Nucleus accumbens (tissue), 56 donors: ENCODE results near the gene NOS1.

Source experiments
- DNase-seq, 56 donors: peaks; one replicate each; lab custom pipeline; 2025; lab: John Stamatoyannopoulos, UW

The NOS1 gene

DNA sequence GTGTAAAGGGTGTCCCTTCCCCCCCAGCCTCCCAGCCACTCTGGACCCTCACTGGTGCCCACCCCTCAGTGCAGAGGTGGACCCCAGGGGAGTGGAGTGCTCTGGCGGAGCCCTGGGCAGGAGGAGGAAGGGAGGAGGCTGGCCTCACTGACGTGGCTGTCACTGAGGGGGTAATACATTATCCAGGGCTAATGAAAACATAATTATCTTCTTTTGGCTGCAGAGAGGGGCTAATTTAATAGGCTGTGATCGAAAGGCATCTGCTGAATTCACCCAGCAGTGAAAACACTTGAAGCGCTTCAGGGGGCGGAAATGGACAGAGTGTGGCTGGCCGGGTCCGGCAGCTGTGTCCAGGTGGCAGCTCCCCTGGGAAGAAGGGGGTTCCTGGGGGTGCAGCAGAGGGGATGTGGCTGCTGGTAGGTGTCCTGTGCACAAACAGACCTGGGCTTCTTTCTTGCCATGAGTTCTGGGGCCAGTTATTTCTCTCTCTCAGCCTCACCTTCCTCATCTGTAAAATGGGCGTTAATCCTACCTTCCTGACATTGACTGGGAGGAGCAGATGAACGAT, 3.7 kb upstream of the NOS1 start:
- no peak for DNase-seq

DNA sequence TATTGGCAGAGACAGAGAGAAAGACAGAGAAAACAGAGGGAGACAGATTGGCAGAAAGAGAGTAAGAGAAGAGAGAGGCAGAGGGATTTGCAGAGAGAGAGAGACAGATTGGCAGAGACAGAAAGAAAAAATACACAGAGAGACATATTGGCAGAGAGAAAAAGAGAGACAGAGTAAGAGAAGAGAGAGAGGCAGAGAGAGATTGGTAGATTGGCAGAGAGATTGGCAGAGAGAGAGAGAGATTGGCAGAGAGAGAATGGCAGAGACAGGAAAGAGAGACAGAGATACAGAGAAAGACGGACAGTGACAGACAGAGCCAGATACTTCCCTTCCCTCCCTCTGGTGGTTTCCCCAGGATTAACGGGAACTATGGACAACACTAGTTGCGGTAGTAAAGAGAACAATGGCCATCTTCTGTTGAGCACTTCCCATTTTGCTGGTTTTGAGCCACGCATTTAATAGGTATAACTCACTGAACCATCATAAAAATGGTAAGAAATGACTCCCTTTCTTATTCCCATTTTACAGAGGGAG, 2.6 kb upstream of the NOS1 start:
- no peak for DNase-seq

DNA sequence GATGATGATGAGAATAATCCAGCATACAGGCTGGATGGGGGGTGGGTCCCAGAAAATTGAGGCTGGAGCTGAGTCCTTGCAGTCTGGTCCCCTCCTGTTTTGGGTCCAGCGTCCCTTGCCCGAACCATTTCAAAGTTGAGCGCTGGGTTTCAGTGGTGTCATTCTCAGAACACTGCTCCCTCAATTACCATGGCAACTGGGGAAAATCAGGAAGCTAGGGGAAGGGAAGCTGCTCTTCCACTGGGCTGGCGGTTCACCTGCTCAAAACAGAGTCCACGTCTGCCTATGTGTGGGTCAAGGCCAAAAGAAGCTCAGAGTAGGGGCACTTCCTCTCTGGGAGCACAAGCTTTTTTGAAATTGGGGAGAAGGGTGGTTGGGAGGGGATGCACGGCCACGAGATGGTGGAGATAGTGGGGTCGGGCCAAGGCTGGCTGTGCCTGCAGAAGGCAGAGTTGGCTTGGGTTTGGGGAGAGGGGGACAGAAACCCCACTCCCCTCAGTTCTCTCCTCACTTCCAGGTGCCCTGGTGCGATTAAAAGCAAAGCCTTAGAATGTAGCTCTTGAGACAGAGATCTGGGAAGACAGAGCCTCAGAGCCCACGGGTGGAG, 1.7 kb upstream of the NOS1 start:
- DNase-seq, result no peak

DNA sequence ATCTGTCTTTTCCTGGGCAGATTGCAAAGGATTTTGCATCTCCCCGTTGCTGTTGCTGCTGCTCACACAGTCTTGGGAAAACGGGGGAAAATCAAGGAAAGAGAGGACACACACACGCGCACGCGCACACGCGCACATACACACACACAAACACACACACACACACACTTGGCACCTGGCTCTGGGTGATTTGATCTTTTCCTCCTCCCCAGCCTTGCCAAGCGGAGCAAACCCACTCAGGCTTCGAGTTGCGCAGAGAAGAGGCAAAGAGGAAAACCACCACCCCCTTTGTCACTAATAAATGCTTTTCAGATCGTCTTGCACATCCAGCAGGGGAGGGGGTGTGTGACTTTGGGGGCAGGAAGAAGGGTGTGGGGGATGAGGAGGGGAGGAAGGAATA, 965 bp upstream of the NOS1 start:
- peak in 12 of 56 donors; percentile 1 to 38 (median 22) for DNase-seq

DNA sequence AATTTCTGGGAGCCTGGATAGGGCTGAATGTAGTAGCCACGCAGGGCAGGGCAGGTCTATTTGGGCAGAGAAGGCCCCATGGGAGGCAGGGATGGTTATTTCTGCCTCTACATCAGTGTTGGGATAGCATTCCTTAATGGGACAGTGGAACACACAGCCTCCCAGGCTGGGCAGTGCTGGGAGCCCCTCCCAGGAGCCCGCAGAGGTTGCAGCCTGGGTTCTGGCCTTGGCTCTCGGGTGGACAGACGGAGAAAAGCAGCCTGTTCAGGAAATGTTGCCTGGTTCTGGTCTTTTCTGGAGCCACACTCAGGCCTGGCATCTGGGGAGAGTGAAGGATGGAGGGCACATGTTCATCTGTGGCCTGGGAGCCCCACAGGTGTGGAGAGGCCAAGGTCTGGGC, 479 bp upstream of the NOS1 start:
- DNase-seq, result no peak

DNA sequence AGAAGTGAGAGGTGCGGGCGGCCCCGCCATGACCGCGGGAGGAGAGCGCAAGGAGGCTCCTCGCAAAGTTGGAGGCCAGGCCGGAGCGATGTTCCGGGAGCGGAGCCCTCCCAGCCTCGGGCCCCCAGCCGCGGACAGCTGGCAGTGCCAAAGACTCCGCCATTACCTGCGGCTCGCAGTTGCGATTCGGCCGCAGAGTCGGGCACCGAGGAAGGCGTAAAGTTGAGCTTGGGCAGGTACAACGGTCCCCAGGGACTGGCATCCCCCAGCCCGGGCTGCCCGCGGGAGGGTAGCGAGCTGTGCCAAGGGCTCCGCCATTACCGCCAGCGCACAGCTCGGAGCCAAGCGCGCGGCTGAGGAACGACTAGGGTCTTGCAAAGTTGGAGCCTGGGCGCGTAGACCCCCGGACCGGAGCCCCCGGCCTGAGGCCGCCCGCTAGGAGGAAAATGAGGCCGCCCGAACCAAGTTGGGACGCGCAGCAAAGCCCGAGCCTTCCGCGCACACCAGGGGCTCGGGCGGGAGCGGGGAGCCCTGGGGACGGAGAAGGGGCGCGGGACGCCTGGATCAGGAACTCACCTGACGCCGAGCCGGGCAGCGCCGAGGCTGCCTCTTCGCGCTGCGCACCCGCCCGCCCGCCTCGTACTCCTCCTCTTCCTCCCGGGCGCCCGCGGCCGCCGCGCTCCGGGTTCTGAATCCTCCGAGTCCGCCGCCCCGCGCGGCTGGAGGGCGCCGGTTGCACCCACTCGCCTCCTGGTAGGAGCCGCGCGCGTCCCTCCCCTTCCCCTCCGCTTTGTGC, 677 bp downstream of the NOS1 start:
- DNase-seq, result no peak

DNA sequence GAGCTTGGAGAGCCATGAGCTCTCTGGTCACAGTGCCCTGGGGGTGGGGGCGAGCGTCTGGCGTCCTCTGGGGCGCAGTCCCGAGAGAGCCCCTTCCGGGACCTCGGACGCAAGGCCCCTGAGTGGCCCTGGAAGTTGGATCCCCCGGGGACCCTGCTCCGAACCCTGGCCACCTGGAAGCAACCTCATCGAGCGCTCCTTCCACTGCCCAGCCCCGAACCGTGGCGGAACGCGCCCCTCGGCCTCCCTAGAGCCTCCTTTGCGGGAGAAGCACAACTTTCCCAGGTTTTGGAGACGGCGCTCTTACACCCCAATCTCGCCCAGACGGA, 1.2 kb downstream of the NOS1 start:
- no peak for DNase-seq

DNA sequence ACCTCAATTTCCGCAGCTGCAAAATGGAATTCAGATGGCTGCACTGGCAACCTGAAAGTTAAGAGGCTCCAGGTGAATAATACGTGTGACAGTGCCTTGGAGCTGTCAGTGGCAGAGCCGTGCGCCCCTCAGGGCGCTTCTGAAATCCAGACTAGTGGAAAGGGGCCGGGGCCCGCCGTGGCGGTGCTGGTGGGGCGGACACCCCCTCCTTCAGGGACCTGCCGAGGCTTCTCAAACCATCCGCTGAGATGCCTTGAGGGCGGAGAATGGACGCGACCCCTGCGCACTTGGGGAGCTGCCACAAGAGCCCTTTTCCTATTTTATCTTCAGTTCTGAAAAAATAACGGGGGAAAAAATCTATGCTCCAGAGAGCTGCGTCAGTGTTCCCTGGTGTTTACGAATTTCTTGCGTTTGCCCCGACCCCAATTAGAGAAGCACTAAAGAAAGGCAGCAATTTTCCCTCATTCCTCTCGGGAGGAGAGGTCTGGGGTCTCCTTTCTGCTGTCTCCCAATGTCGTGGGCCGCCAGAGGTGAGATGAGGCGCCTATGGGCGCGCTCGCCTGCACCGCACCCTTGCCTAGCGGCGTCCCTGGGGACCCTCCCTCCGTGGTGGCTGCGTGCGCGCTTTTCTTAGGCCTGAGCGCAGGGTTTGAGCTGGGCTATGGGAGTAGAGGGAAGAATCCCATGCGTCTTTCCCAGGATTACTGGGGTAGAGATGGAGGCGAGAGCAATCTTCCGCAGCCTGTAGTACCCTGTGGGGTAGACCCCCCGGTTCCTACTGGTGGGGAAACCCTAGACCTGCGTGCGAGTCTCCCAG, 2.2 kb downstream of the NOS1 start:
- DNase-seq, result no peak

DNA sequence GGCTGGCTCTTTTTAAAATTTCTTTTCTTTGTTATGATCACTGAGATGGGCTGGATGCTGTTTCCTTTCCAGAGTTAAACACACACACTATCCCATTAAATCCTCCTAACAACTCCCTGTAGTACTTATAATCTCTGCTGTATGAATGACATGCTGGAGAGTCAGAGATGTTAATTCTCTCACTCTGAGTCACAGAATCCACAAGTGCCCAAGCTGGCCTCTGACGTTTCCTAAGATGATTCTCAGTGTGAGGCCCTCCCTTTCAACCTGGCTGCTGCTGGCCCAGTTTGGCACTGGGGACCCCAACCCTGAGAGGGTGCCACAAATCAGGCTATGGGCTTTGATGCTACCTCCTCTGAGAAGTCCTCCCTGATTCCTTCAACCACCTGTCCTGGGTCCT, 5.4 kb downstream of the NOS1 start:
- no peak for DNase-seq

DNA sequence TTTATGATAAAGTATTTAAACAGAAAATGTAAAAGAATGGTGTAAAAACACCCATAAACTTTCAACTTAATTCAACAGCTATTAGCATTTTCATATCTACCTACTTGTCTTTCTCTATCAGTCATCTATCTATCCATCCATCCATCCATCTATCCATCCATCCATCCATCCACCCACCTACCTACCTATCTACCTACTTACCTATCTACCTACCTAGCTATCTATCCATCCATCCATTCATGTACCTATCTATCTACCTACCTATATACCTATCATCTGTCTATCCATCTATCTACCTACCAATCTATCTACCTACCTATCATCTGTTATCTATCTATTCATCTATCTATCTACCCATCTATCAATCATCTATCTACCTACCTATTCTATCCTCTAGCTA, 8.5 kb downstream of the NOS1 start:
- DNase-seq, result no peak

DNA sequence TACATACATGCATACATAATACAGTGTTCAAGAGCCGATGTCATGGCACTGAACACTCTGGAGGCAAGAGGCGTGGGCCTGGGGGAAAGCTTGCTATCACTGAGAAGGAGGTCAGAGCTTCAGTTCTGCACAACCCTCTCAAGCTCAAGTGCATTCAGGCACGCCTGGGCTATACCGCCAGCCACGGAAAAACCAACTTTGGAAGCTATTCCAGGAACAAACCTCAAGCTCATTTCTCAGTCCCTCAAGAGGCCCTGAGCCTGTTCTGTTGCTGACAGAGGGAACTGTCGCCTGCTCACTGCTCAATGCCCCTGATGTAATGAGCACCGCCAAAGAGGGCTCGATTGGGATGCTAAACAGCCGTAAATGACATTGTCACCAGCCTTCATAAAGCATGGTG, 9.2 kb downstream of the NOS1 start:
- peak in 1 of 56 donors; percentile 1 for DNase-seq

DNA sequence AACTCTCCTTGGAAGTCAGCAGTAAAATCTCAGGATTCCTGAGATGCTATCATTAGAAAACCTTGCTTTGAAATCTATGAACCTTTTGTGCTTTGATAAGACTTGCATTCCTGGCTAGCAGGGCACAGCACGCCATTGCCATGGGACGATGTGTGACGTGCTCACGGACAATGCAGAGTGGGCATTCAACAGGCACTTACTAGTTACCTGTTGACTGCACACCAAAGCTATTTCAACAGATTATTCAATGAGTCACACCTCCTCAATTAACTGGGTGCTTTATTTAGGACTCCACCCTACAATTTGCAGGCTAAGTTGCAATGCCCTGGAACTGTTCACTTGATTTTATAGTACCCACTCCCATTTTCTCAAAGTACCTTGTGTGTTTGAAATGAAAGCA, 11.3 kb downstream of the NOS1 start:
- no peak for DNase-seq

DNA sequence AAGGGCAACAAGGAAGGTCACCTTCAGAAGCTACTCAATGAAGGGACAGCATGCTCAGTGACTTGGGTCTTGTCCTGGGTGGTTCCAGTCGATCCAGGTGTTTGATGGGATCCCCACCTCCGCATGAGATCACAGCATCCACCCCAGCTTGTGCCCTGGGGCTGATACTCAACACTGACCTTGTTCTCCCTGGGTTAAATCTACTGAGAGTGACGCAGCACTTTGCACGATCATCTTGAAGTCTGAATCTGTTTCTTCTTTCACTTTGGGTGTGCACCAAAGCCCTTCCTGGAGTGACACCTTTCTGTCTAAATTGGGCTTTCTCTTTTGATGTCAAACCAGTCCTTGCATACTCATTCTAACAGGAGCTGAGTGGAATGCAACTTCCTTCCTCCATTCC, 13.8 kb downstream of the NOS1 start:
- DNase-seq, result no peak

DNA sequence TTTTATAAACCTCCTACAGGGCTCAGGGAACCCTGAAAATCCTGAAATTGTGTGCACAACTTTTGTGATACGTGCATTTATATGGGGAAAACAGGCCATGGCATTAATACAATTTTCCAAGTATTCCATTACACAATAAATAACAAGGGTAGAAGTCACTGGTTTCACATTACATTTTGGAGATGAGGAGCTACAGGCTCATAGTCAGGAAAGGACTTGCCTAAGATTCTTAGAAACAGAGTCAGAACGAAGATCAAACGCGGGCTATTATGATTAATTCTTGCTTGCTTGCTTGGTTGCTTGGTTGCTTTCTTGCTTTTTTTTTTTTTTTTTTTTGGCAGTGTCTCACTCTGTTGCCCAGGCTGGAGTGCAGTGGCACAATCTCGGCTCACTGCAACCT, 16.7 kb downstream of the NOS1 start:
- DNase-seq, result no peak

DNA sequence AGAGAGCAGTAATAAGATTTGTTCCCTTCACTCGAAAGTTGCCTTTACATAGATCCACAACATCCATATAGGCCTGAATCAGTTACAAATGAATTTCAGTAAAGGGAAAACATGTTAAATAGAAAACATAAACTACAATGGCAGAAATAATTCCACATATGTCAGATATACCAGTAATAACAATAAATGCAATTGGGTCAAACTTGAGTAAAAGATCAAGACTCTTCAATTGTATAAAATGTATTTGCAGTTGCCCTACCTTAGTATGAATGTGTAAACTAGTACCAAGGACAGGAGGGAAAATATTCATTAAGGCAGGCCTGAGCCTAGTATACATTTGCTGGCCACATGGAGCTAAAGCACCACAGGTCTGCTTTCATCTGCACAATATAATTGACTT, 17.6 kb downstream of the NOS1 start:
- DNase-seq, result no peak

DNA sequence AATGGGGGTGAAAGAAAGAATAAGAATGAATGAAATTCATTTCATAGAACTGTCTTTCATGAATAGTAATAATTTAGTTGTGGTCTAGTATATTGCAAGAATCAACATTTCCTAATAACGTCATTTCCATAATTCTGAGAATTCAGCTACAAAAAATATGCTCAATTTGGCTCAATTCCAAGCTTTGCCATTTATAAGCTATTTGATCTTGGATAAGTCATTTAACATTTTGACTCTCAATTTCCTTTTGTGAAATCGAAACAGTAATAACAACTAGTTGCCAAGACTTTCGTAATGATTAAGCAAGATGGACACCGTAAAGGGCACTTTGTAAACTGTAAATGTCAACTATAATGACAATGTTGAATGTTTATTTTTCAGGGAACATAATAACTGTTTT, 18.1 kb downstream of the NOS1 start:
- DNase-seq, result no peak

DNA sequence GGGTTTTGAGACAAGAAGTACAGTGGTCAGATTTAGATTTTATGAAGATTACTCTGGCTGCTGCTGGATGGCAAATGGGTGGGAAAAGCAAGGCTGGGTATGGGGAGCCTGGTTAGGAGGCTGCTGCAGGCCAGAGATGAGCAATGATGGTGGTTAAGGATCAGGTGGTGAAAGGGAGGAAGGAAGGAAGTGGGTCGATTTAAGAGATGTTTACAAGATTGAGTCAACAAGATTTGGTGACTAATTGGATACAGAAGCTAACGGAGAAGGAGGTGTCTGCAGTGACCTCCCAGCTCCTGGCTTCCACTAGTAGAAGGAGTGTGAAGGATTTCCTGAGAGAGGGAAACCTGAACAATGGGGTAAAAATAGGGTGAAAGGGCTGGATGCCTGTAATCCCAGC, 18.7 kb downstream of the NOS1 start:
- no peak for DNase-seq

DNA sequence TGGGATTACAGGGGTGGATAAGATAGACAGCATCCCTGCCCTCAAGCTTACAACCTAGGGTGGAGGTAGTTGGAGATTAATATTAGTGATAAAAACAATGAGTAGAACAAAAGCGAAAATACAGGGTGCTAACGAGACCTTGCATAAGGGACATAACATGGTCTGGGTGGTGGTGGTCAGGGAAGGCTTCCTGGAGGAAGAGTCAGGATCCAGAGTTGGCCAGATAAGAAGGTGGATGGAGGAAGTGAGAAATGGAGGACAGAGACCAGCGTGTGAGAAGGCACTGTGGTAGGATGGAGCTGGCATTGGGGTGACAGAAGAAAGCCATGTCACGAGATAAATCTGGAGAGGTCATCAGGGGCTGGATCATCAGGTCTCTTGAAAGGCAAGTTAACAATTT, 19.2 kb downstream of the NOS1 start:
- DNase-seq, result no peak

DNA sequence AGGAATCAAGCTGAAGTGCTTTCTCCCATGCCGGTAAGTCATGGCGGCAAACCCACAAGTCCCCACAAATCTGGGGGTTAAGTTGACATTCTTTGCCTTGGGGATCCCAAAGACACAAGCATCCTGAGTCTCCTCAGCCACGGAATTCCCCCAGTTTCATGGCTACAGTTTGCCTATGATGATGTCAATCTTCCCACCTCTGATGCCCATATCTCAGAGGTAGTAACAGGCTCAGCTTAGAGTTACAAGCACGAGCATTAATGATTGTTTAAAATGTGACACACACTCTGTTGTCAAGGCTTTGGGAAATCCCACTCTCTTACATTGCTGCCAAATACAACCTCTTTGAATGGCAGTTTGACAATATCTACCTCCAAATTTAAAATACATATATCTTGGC, 22.3 kb downstream of the NOS1 start:
- DNase-seq, result no peak

DNA sequence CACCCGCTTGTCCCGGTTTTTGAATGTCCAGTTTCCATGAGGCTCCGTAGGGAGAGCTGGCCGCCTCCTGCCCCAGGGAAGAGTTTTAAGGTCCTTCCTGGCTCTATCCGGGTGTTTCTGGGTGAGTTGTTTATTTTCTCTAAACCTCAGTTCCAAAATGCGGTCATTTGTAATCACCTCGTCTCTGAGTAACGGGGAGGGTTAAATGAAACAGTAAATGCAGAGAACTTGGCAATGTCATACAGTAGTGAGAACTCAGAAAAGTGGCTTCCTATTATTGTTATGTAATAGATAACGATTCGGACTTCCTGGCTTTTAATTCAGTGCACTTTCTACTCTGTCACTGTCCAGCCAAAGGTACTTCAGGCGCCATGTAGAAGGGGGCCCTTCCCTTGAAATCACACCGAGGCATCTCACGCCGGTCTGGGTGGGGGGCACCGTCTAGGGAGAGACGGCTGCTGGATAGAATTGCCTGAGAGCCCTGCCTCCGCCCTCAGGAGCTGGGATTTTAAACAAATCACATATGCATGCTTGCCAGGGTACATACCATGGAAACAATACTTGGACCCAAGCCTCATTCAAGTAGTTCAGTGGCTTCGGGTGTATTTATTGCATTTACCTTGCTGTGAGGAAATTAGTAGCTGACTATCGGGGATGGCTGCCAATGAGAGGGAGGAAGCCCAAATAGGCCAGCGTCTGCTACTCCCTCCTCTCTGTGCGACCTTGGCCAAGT, 26.4 kb downstream of the NOS1 start:
- DNase-seq, result no peak

DNA sequence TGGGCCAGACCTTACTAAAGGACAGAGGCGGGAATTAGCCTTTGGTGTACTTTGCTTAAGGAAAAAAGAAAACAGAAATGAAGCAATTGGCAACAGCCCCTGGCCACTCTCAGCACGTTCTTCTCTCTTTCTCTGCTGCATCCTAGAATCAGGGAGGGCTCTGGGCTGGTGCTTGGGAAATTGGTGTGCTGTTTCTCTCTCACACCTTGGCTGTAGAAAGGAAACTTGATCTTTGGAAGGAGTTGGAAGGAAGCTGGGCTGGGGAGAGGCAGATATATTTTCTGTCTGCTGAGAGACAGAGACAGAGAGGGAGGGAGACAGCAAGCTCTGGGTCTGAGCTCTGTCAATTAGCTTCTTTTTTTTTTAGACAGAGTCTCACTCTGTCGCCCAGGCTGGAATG, 27.4 kb downstream of the NOS1 start:
- no peak for DNase-seq
